Fibroblast of pulmonary artery (primary cell): ENCODE measurements around the gene CLSTN1.
"Not testable (repeated sequence)": the region's sequence is repeated elsewhere in the genome, so short reads cannot be mapped to it uniquely, and the experiment has no call there.

Experiments
- DNase-seq: peaks from one replicate; pipeline ENCODE4 v3.0.0-alpha.2; 2010; ENCODE audit warnings: low read depth
- H3K4me3 ChIP-seq: replicated peaks from 2 replicates; pipeline ENCODE4 v1.5.1; 2011; ENCODE audit warnings: low read depth, mild to moderate bottlenecking, control low read depth, low read length, moderate library complexity
- CTCF ChIP-seq: IDR thresholded peaks from 2 replicates; pipeline ENCODE4 v1.5.1; 2011; ENCODE audit warnings: mild to moderate bottlenecking, control low read depth, low read length, inconsistent platforms; ENCODE audit errors: missing control alignments

CLSTN1 gene

DNA sequence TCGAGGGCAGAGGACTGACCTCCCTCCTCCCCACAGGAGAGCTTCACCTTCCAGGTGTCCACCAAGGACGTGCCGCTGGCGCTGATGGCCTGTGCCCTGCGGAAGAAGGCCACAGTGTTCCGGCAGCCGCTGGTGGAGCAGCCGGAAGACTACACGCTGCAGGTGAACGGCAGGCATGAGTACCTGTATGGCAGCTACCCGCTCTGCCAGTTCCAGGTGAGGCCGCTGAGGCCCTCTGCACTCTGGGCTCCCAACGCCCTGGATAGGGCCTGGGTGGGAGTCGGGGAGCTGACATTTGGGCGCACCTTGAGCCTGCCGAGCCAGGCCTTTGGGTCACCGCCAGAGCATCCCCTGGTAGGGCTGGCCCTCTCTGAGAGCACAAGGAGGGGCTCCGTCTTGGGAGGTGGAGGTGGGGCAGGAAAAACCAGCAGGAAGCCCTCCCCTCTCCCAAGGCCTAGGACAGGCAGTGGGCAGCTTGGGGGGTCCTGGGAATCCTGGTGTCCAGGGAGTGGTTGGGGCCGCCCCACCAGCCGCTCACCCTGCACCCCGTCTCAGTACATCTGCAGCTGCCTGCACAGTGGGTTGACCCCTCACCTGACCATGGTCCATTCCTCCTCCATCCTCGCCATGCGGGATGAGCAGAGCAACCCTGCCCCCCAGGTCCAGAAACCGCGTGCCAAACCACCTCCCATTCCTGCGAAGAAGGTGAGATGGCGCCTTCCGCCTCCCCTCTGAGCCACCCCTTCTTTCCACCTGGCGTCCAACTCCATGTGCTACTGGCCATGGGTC lies 107.2 kb downstream of the CLSTN1 start:
- no peak overlapping the region for H3K4me3 ChIP-seq
- no peak for DNase-seq
- TF ChIP-seq CTCF: no peak

DNA sequence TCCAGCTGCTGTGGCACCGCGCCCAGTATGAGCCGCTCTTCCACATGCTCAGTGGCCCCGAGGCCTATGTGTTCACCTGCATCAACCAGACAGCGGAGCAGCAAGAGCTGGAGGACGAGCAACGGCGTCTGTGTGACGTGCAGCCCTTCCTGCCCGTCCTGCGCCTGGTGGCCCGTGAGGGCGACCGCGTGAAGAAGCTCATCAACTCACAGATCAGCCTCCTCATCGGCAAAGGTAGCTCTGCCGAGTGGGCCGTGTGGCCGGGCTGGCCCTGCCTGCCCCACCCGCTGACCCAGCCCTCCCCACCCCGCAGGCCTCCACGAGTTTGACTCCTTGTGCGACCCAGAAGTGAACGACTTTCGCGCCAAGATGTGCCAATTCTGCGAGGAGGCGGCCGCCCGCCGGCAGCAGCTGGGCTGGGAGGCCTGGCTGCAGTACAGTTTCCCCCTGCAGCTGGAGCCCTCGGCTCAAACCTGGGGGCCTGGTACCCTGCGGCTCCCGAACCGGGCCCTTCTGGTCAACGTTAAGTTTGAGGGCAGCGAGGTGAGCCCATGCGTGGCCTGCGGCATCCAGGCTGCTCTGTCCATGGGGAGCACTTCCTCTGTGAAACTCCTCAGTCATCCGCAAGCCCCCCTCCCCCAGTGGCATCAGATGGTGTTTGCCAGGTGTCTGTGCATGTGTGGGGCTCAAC lies 108.1 kb downstream of the CLSTN1 start:
- no peak for TF ChIP-seq CTCF
- no peak for DNase-seq
- no peak overlapping the region for H3K4me3 ChIP-seq

GRCh38 chr1:9714257-9714718 lies 109.5 kb downstream of the CLSTN1 start:
- DNase-seq: no peak
- no peak for TF ChIP-seq CTCF
- H3K4me3 ChIP-seq: no peak overlapping the region

- H3K4me3 ChIP-seq, DNase-seq: not testable (repeated sequence)
These were observed 111.0 kb downstream of the CLSTN1 start for GRCh38 chr1:9712767-9713166.

GRCh38 chr1:9711466-9712020 lies 112.2 kb downstream of the CLSTN1 start:
- no peak for DNase-seq

GRCh38 chr1:9710037-9710436 lies 113.7 kb downstream of the CLSTN1 start:
- H3K4me3 ChIP-seq: no peak overlapping the region
- DNase-seq: no peak
- TF ChIP-seq CTCF: no peak

More at GRCh38 chr1:9711466-9712020, 112.2 kb downstream of the CLSTN1 start:
- no peak overlapping the region for H3K4me3 ChIP-seq
- no peak for TF ChIP-seq CTCF

GRCh38 chr1:9706178-9706577 lies 117.6 kb downstream of the CLSTN1 start:
- no peak for DNase-seq
- TF ChIP-seq CTCF: no peak
- H3K4me3 ChIP-seq: no peak overlapping the region
